Spleen (tissue), 7 donors: ENCODE data around the gene MAPK11.

Experiments used
- POLR2A ChIP-seq, 3 donors: fragments of 450-650 bp; IDR thresholded peaks; one replicate each; pipeline ENCODE4 v1.5.1; 2017; ENCODE audit warnings: antibody characterized with exemption in 3 of 3, mild to moderate bottlenecking in 1 of 3
- TF ChIP-seq, protein P1 (sequence below), 11 experiments: fragments of 200-600 bp in 7 of 11; fragments of 450-650 bp in 4 of 11; sonication (generic) in 4 of 11; IDR thresholded peaks in 8 of 11; conservative IDR thresholded peaks in 3 of 11; 1 replicate in 7 of 11; 2 replicates in 4 of 11; pipeline versions ENCODE4 v1.4.0 to v1.8.0; 2016 to 2021; ENCODE audit warnings: antibody characterized with exemption in 11 of 11, inconsistent platforms in 4 of 11, mild to moderate bottlenecking in 1 of 11
- donor health status: DM: no; HTN: no; CAD: no; lungs with moderate emphysema.
- donor health status: DM: no; HTN: no; CAD: no.
- donor health status: DM: no; HTN: no; CAD: no.

GRCh38 chr22:50257041-50257440, 13.1 kb downstream of the MAPK11 start:
- no peak for TF ChIP-seq POLR2A (IDR thresholded peaks at IDR 0.05)
- TF ChIP-seq, protein P1, sequence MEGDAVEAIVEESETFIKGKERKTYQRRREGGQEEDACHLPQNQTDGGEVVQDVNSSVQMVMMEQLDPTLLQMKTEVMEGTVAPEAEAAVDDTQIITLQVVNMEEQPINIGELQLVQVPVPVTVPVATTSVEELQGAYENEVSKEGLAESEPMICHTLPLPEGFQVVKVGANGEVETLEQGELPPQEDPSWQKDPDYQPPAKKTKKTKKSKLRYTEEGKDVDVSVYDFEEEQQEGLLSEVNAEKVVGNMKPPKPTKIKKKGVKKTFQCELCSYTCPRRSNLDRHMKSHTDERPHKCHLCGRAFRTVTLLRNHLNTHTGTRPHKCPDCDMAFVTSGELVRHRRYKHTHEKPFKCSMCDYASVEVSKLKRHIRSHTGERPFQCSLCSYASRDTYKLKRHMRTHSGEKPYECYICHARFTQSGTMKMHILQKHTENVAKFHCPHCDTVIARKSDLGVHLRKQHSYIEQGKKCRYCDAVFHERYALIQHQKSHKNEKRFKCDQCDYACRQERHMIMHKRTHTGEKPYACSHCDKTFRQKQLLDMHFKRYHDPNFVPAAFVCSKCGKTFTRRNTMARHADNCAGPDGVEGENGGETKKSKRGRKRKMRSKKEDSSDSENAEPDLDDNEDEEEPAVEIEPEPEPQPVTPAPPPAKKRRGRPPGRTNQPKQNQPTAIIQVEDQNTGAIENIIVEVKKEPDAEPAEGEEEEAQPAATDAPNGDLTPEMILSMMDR (IDR thresholded peaks at IDR 0.05 in 8 of 11, conservative IDR thresholded peaks at IDR 0.05 in 3 of 11): no peak
